Liver (tissue), 9 donors: ENCODE measurements around the gene AIPL1. TPM values are rescaled to one million over a fixed set of nuclear protein-coding genes. Genes with fewer than 3 reads are reported as not detected.
A peak's percentile ranks its signal among the peaks of the same experiment; 100 is the strongest.

Experiments
- DNase-seq: peaks from one replicate; pipeline ENCODE4 v3.0.0-alpha.2; 2017; ENCODE audit warnings: low spot score
- H3K27ac ChIP-seq, 2 donors: one replicate each; pipeline ENCODE4 v1.7.0; 2013; ENCODE audit warnings: inconsistent platforms in 2 of 2, low read length in 2 of 2, control low read depth in 1 of 2, low read depth in 1 of 2, mild to moderate bottlenecking in 1 of 2
- H3K27me3 ChIP-seq, 4 donors: one replicate each; pipeline versions ENCODE4 v1.6.1 to v1.7.0; 2013; ENCODE audit warnings: low read length in 3 of 4, inconsistent platforms in 1 of 4, mild to moderate bottlenecking in 1 of 4, moderate library complexity in 1 of 4; ENCODE audit not compliant: control insufficient read depth in 4 of 4, insufficient read depth in 4 of 4
- H3K36me3 ChIP-seq, 4 donors: one replicate each; pipeline versions ENCODE4 v1.6.1 to v1.7.0; 2013; ENCODE audit warnings: low read length in 3 of 4, mild to moderate bottlenecking in 3 of 4, low read depth in 1 of 4, moderate library complexity in 1 of 4; ENCODE audit not compliant: control insufficient read depth in 4 of 4, insufficient read depth in 3 of 4
- H3K4me1 ChIP-seq, 4 donors: one replicate each; pipeline versions ENCODE4 v1.6.1 to v1.7.0; 2013; ENCODE audit warnings: low read length in 3 of 4, mild to moderate bottlenecking in 3 of 4, moderate library complexity in 1 of 4; ENCODE audit not compliant: control insufficient read depth in 4 of 4, insufficient read depth in 4 of 4
- H3K4me3 ChIP-seq, 3 donors: one replicate each; pipeline versions ENCODE4 v1.6.1 to v1.7.0; 2013; ENCODE audit warnings: low read length in 3 of 3, control low read depth in 1 of 3, low read depth in 1 of 3, mild to moderate bottlenecking in 1 of 3
- H3K9ac ChIP-seq, 2 donors: one replicate each; pipeline ENCODE4 v1.7.0; 2013; ENCODE audit warnings: low read length in 2 of 2, mild to moderate bottlenecking in 2 of 2, moderate library complexity in 2 of 2, control low read depth in 1 of 2, low read depth in 1 of 2
- H3K9me3 ChIP-seq, 4 donors: one replicate each; pipeline versions ENCODE4 v1.6.1 to v1.7.0; 2013; ENCODE audit warnings: low read length in 3 of 4; ENCODE audit not compliant: control insufficient read depth in 4 of 4
- ATF3 ChIP-seq: IDR thresholded peaks from 2 replicates; pipeline ENCODE4 v1.6.1; 2016; ENCODE audit warnings: antibody characterized with exemption
- CTCF ChIP-seq: fragments of 150-350 bp; IDR thresholded peaks from 2 replicates; pipeline ENCODE4 v1.5.1; 2017; ENCODE audit warnings: improper control_type of control experiment, low read depth, low read length; ENCODE audit not compliant: missing input control
- EGR1 ChIP-seq, 2 donors: IDR thresholded peaks; 2 replicates each; pipeline ENCODE4 v1.6.1; 2016 to 2018; ENCODE audit warnings: antibody characterized with exemption in 2 of 2, low read depth in 2 of 2
- FOXA1 ChIP-seq: IDR thresholded peaks from 2 replicates; pipeline ENCODE4 v1.6.1; 2016; ENCODE audit warnings: antibody characterized with exemption
- HNF4G ChIP-seq: IDR thresholded peaks from 2 replicates; pipeline ENCODE4 v1.6.1; 2016; ENCODE audit warnings: antibody characterized with exemption
- MAX ChIP-seq: IDR thresholded peaks from 2 replicates; pipeline ENCODE4 v1.6.1; 2016; ENCODE audit warnings: antibody characterized with exemption
- RAD21 ChIP-seq, 2 donors: IDR thresholded peaks; 2 replicates each; pipeline ENCODE4 v1.6.1; 2016; ENCODE audit warnings: antibody characterized with exemption in 2 of 2, mild to moderate bottlenecking in 2 of 2
- REST ChIP-seq: IDR thresholded peaks from 2 replicates; pipeline ENCODE4 v1.6.1; 2016; ENCODE audit warnings: antibody characterized with exemption, mild to moderate bottlenecking
- RXRA ChIP-seq, 2 donors: IDR thresholded peaks; 2 replicates each; pipeline ENCODE4 v1.6.1; 2017 to 2018; ENCODE audit warnings: antibody characterized with exemption in 2 of 2, mild to moderate bottlenecking in 1 of 2
- TAF1 ChIP-seq: conservative IDR thresholded peaks from 2 replicates; pipeline ENCODE4 v1.6.1; 2016; ENCODE audit warnings: antibody characterized with exemption, mild to moderate bottlenecking
- YY1 ChIP-seq: IDR thresholded peaks from 2 replicates; pipeline ENCODE4 v1.6.1; 2016; ENCODE audit warnings: antibody characterized with exemption, mild to moderate bottlenecking
- ZBTB33 ChIP-seq: IDR thresholded peaks from 2 replicates; pipeline ENCODE4 v1.6.1; 2016; ENCODE audit warnings: antibody characterized with exemption
- WGBS: extraction: QIAGEN DNeasy Blood & Tissue Kit; methylation state at CpG from one replicate; pipeline ENCODE4 v1.1.7; 2013; 5-methylcytosine and 5-hydroxymethylcytosine counted together
- polyA plus RNA-seq, 2 donors: library from polyadenylated mRNA; stranded (reverse) in 1 of 2; unstranded in 1 of 2; fragments of 200-250 nt in 1 of 2; fragments of >200 nt in 1 of 2; fragmentation: Nextera tagmentation in 1 of 2; extraction: Ambion mirVana in 1 of 2; gene quantifications; one replicate each; pipeline versions ENCODE4 v1.2.1 to v1.2.3, GENCODE V29; 2013 to 2015
- total RNA-seq, 2 donors: library from RNA; depleted of rRNA; stranded (reverse); fragments of >200 nt; gene quantifications; one replicate each; pipeline ENCODE4 v1.2.3, GENCODE V29; 2014
- donor health status: healthy.
- donor health status: healthy.
- donor health status: healthy.
- donor health status: healthy.
- donor health status: healthy.

The AIPL1 gene
- total and polyA plus RNA-seq, 4 donors, result not detected

- no peak for TF ChIP-seq ZBTB33
- TF ChIP-seq YY1, result no peak
- TF ChIP-seq MAX, result no peak
Observed at GRCh38 chr17:6474376-6474775, 39.5 kb upstream of the AIPL1 start (continued).

GRCh38 chr17:6473128-6473767 lies 38.3 kb upstream of the AIPL1 start:
- H3K9me3 ChIP-seq, result no peaks in the 10 kb centered on the region
- no peak overlapping the region for H3K9ac ChIP-seq
- no peaks in the 10 kb centered on the region for H3K36me3 ChIP-seq

More at GRCh38 chr17:6473128-6473767, 38.3 kb upstream of the AIPL1 start:
- WGBS, result 48% methylated on average over 14 of the region's 14 CpGs
- Histone ChIP-seq H3K4me1 (no peaks in the 10 kb centered on the region), H3K27ac (no peak overlapping the region), H3K27me3 (no peaks in the 10 kb centered on the region), H3K4me3 (no peak overlapping the region)
- peak; percentile 80 for DNase-seq
- TF ChIP-seq HNF4G (no peak), REST (no peak), RXRA (IDR thresholded peaks at IDR 0.05) (no peak), TAF1 (no peak), CTCF (peak; percentile 89), EGR1 (IDR thresholded peaks at IDR 0.05; ENCODE audit: low read depth in 2 of 2) (no peak), ATF3 (no peak), MAX (no peak), RAD21 (IDR thresholded peaks at IDR 0.05) (peak; percentile 75 to 89), FOXA1 (no peak), ZBTB33 (no peak), YY1 (no peak)
